ENCODE data around the gene AFTPH. TPM values are rescaled to one million over a fixed set of nuclear protein-coding genes. Genes with fewer than 3 reads are reported as not detected.

The AFTPH gene
- total and polyA plus RNA-seq, 4 donors, result 27.0 to 78.1 (median 35.0) TPM

GRCh38 chr2:64515086-64515485, 9.0 kb upstream of the AFTPH start:
- no peak for ATAC-seq (ENCODE audit: insufficient read depth, low FRiP score)
- H3K9ac ChIP-seq (ENCODE audit: insufficient read depth in 1 of 2, low read length in 2 of 2), result no peak overlapping the region
- 83 to 89% methylated on average over 3 of the region's 3 CpGs for WGBS, 2 donors

DNA sequence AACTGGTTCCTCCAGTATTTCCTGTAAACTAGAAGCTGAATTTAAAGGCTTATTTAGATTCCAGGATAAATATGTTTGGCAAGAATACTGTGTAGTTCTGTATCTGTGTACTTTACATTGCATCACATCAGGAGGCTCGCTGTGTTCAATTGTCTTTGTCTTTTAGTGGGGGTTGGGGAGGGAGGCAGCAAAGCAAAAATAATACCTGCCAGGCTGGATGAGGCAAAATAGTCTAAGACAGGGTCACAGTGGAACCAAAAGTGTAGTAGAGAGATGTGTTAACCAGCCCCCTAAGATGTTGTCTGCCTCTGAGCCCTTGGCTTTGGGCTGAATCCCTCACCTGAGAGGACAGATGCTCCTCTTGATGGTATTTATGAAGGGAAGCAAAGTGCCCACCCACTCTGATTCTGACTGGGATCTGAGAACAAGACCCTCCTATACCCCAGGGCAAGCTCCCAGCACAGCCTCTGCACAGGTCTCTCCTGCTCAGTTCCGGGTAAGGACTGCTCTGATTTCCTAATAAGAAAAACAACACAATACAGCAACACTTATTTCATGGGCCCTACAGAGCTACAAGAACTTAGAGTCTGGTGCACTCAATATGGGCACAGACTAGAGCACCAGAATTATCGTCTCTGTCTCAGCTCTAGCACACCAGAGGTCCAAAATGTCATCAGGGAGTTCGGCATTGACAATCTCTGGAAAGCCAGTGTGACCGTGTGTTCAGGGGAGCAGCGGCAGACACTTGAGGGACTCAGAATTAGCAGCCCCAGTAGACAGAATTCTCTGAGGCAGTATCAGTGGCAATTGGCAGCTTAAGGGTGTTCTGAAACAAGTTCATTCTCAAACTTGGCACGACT, 7.2 kb upstream of the AFTPH start:
- Histone ChIP-seq H3K9me3 (ENCODE audit: control insufficient read depth in 4 of 4, insufficient read depth in 3 of 4, low read length in 3 of 4) (no peaks in the 10 kb centered on the region), H3K4me1 (ENCODE audit: control insufficient read depth in 5 of 5, insufficient read depth in 5 of 5, low read length in 5 of 5) (no peaks in the 10 kb centered on the region), H3K9ac (ENCODE audit: insufficient read depth in 1 of 2, low read length in 2 of 2) (no peak overlapping the region), H3K4me3 (no peak overlapping the region), H3K36me3 (ENCODE audit: control insufficient read depth in 4 of 4, insufficient read depth in 4 of 4, low read length in 4 of 4) (no peaks in the 10 kb centered on the region), H3K27me3 (ENCODE audit: control insufficient read depth in 3 of 3, insufficient read depth in 3 of 3, low read length in 2 of 3) (peaks cover 0 to 2% (median 0%) of the 10 kb centered on the region in 3 donors), H3K27ac (ENCODE audit: low read depth in 1 of 2, low read length in 1 of 2) (no peak overlapping the region)
- TF ChIP-seq, protein P1, sequence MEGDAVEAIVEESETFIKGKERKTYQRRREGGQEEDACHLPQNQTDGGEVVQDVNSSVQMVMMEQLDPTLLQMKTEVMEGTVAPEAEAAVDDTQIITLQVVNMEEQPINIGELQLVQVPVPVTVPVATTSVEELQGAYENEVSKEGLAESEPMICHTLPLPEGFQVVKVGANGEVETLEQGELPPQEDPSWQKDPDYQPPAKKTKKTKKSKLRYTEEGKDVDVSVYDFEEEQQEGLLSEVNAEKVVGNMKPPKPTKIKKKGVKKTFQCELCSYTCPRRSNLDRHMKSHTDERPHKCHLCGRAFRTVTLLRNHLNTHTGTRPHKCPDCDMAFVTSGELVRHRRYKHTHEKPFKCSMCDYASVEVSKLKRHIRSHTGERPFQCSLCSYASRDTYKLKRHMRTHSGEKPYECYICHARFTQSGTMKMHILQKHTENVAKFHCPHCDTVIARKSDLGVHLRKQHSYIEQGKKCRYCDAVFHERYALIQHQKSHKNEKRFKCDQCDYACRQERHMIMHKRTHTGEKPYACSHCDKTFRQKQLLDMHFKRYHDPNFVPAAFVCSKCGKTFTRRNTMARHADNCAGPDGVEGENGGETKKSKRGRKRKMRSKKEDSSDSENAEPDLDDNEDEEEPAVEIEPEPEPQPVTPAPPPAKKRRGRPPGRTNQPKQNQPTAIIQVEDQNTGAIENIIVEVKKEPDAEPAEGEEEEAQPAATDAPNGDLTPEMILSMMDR (IDR thresholded peaks at IDR 0.05; ENCODE audit: control extremely low read depth, extremely low read depth), result no peak
- DNase-seq (peak in 2 of 3 donors; percentile 15 to 47), ATAC-seq (ENCODE audit: insufficient read depth, low FRiP score) (no peak)
- WGBS, 2 donors, result 85% methylated on average over 7 of the region's 7 CpGs

More at GRCh38 chr2:64515086-64515485, 9.0 kb upstream of the AFTPH start:
- Histone ChIP-seq H3K4me3 (no peak overlapping the region), H3K27ac (ENCODE audit: low read depth in 1 of 2, low read length in 1 of 2) (no peak overlapping the region), H3K27me3 (ENCODE audit: control insufficient read depth in 3 of 3, insufficient read depth in 3 of 3, low read length in 2 of 3) (peaks cover 0 to 2% (median 0%) of the 10 kb centered on the region in 3 donors), H3K4me1 (ENCODE audit: control insufficient read depth in 5 of 5, insufficient read depth in 5 of 5, low read length in 5 of 5) (no peaks in the 10 kb centered on the region), H3K9me3 (ENCODE audit: control insufficient read depth in 4 of 4, insufficient read depth in 3 of 4, low read length in 3 of 4) (no peaks in the 10 kb centered on the region), H3K36me3 (ENCODE audit: control insufficient read depth in 4 of 4, insufficient read depth in 4 of 4, low read length in 4 of 4) (no peaks in the 10 kb centered on the region)
- DNase-seq, result no peak
- TF ChIP-seq, protein P1 (IDR thresholded peaks at IDR 0.05; ENCODE audit: control extremely low read depth, extremely low read depth), result no peak

GRCh38 chr2:64517511-64517884, 6.6 kb upstream of the AFTPH start:
- Histone ChIP-seq H3K36me3 (ENCODE audit: control insufficient read depth in 4 of 4, insufficient read depth in 4 of 4, low read length in 4 of 4) (no peaks in the 10 kb centered on the region), H3K4me1 (ENCODE audit: control insufficient read depth in 5 of 5, insufficient read depth in 5 of 5, low read length in 5 of 5) (peaks cover 0 to 2% (median 0%) of the 10 kb centered on the region in 5 donors), H3K27me3 (ENCODE audit: control insufficient read depth in 3 of 3, insufficient read depth in 3 of 3, low read length in 2 of 3) (peaks cover 0 to 2% (median 0%) of the 10 kb centered on the region in 3 donors), H3K27ac (ENCODE audit: low read depth in 1 of 2, low read length in 1 of 2) (no peak overlapping the region), H3K9me3 (ENCODE audit: control insufficient read depth in 4 of 4, insufficient read depth in 3 of 4, low read length in 3 of 4) (no peaks in the 10 kb centered on the region), H3K9ac (ENCODE audit: insufficient read depth in 1 of 2, low read length in 2 of 2) (no peak overlapping the region), H3K4me3 (no peak overlapping the region)
- no peak for DNase-seq
- TF ChIP-seq, protein P1 (IDR thresholded peaks at IDR 0.05; ENCODE audit: control extremely low read depth, extremely low read depth), result no peak
- no peak for ATAC-seq (ENCODE audit: insufficient read depth, low FRiP score)
